ENCODE results near the gene DNAJB12. TPM values are rescaled to one million over a fixed set of nuclear protein-coding genes. Genes with fewer than 3 reads are reported as not detected.

DNAJB12 gene
- total and polyA plus RNA-seq, 9 donors = 27.5 to 46.4 (median 32.0) TPM

- Histone ChIP-seq H3K4me1 (ENCODE audit: insufficient read depth) (peaks cover 28% of the 10 kb centered on the region), H3K36me3 (no peaks in the 10 kb centered on the region), H3K9me3 (no peaks in the 10 kb centered on the region), H3K27ac (peak overlapping the region in 1 of 2 donors; percentile 88), H3K4me3 (no peak overlapping the region), H3K27me3 (no peaks in the 10 kb centered on the region)
- no peak for DNase-seq
- intact Hi-C loops (cut with DNase I) = loop anchor here in 2 of 4 donors (10.0 kb wide), 3 partner anchors 47 to 357 kb away; partner anchors contain the start of genes CHST3 (in 1 of the 2) and DDIT4 (in 1 of the 2)
- TF ChIP-seq POLR2A (IDR thresholded peaks at IDR 0.05) (no peak), EP300 (IDR thresholded peaks at IDR 0.05) (no peak), CTCF (IDR thresholded peaks at IDR 0.05) (no peak)
- 95 to 96% (median 96%) methylated on average over 3 of the region's 3 CpGs for WGBS, 3 donors
Observed at GRCh38 chr10:72322030-72322279, 32.8 kb downstream of the DNAJB12 start.

GRCh38 chr10:72321248-72322029, 33.3 kb downstream of the DNAJB12 start:
- WGBS, 3 donors = 76 to 82% (median 78%) methylated on average over 13 of the region's 13 CpGs
- no peaks in the 10 kb centered on the region for H3K27me3 ChIP-seq
- peaks cover 31% of the 10 kb centered on the region for H3K4me1 ChIP-seq (ENCODE audit: insufficient read depth)
- peak overlapping the region; percentile 33 to 88 for H3K27ac ChIP-seq
- peak in 3 of 5 donors; percentile 44 to 56 (median 46) for DNase-seq
- TF ChIP-seq EP300 (IDR thresholded peaks at IDR 0.05) = no peak
- no peak for TF ChIP-seq POLR2A (IDR thresholded peaks at IDR 0.05)
- TF ChIP-seq CTCF (IDR thresholded peaks at IDR 0.05) = no peak
- intact Hi-C loops (cut with DNase I) = loop anchor here in 2 of 4 donors (10.0 kb wide), 3 partner anchors 47 to 357 kb away; partner anchors contain the start of genes CHST3 (in 1 of the 2) and DDIT4 (in 1 of the 2)
- no peak overlapping the region for H3K4me3 ChIP-seq
- H3K9me3 ChIP-seq = no peaks in the 10 kb centered on the region
- no peaks in the 10 kb centered on the region for H3K36me3 ChIP-seq

GRCh38 chr10:72320676-72321247, 34.0 kb downstream of the DNAJB12 start:
- intact Hi-C loops (cut with DNase I) = loop anchor here in 2 of 4 donors (10.0 kb wide), 3 partner anchors 46 to 356 kb away; partner anchors contain the start of genes CHST3 (in 1 of the 2) and DDIT4 (in 1 of the 2)
- H3K4me1 ChIP-seq (ENCODE audit: insufficient read depth) = peaks cover 36% of the 10 kb centered on the region
- TF ChIP-seq EP300 (IDR thresholded peaks at IDR 0.05) (no peak), CTCF (IDR thresholded peaks at IDR 0.05) (no peak), POLR2A (IDR thresholded peaks at IDR 0.05) (no peak)
- H3K4me3 ChIP-seq = no peak overlapping the region
- peak; percentile 70 to 88 (median 76) for DNase-seq
- no peaks in the 10 kb centered on the region for H3K36me3 ChIP-seq
- peak overlapping the region; percentile 71 to 88 for H3K27ac ChIP-seq
- 32 to 41% (median 35%) methylated on average over 12 of the region's 12 CpGs for WGBS, 3 donors
- H3K27me3 ChIP-seq = no peaks in the 10 kb centered on the region
- no peaks in the 10 kb centered on the region for H3K9me3 ChIP-seq

- Histone ChIP-seq H3K27ac (peak overlapping the region; percentile 71 to 88), H3K9me3 (no peaks in the 10 kb centered on the region), H3K4me1 (ENCODE audit: insufficient read depth) (peaks cover 38% of the 10 kb centered on the region), H3K4me3 (peak overlapping the region; percentile 40), H3K36me3 (no peaks in the 10 kb centered on the region), H3K27me3 (no peaks in the 10 kb centered on the region)
- intact Hi-C loops (cut with DNase I) = loop anchor here in 3 of 4 donors (2.0 to 10.0 kb wide), 4 partner anchors 45 to 355 kb away; partner anchors contain the start of genes DDIT4 (in 2 of the 3) and CHST3 (in 1 of the 3)
- DNase-seq = peak; percentile 95 to 97 (median 96)
- TF ChIP-seq CTCF (IDR thresholded peaks at IDR 0.05) (peak in 1 of 3 donors; percentile 33), POLR2A (IDR thresholded peaks at IDR 0.05) (peak; percentile 28), EP300 (IDR thresholded peaks at IDR 0.05) (peak; percentile 68)
- WGBS, 3 donors = 2 to 4% (median 4%) methylated on average over 46 to 60 of the region's 60 CpGs
Observed at GRCh38 chr10:72319416-72320254, 35.1 kb downstream of the DNAJB12 start.

Measured in ovary (tissue), 9 donors.